AG09319 (cell line): ENCODE results near the gene PGLYRP3.

Experiments
- DNase-seq: peaks from one replicate; pipeline ENCODE4 v3.0.0-alpha.2; 2010; ENCODE audit warnings: low read depth; ENCODE audit errors: extremely low read depth
- CTCF ChIP-seq: IDR thresholded peaks from 2 replicates; pipeline ENCODE4 v1.5.1; 2011; ENCODE audit warnings: low read depth, mild to moderate bottlenecking, inconsistent platforms, low read length, moderate library complexity

The PGLYRP3 gene

DNA sequence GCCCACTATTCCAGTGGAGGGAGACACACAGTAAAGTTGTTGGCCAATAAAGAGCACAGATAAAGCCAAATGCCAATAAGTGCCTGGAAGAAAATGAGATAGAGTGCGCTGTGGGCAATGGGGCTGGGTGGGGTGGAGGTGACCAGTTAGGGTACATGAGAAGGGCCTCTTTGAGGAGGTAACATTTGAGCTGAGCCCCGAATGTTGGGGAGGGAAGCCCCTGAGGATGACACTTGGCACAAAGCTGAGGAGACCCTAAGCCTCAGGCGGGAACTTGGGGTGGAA lies 45.9 kb upstream of the PGLYRP3 start:
- no peak for DNase-seq
- TF ChIP-seq CTCF: no peak

DNA sequence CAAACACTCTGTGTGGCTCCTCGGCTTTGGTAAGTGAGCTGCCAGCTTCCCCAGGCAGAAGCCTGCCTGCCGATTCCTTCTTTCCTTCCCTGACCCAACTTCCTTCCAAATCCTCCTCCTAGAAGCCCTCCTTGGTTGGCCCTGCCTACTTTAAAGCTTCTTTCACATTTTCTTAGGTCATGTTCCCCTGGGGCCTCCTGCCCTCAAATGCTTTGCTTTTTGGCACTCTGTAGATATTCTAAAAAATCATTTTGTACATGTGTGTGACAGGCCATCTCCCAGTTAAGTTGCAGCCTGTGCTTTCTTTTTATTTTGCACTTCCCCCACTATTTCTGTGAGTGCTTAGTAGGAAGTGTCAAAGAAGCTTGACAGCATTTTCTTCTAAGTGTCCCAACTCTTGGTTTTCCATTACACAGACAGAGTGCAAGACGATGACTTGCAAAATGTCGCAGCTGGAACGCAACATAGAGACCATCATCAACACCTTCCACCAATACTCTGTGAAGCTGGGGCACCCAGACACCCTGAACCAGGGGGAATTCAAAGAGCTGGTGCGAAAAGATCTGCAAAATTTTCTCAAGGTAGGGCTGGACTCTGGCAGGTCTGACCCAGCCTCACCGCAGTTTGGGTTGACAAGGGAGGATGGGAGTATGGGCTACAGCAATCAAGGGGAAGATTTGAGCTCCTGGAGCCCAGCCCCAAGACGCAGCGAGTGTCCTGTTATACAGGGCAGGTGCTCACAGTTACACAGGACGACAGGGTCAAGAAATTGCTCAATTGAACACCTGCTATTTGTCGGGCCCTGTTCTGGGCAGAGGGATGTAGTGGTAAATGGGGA lies 45.3 kb upstream of the PGLYRP3 start, which contains the start of gene S100A9:
Gene S100A9, plus strand, starts transcription at position 2 of the 838 bp plus-strand sequence. Its CDS starts 430 bp downstream, at position 432.
- no peak for TF ChIP-seq CTCF
- no peak for DNase-seq

GRCh38 chr1:153357076-153357852 lies 44.5 kb upstream of the PGLYRP3 start:
- TF ChIP-seq CTCF: no peak
- no peak for DNase-seq

GRCh38 chr1:153356392-153357075 lies 43.8 kb upstream of the PGLYRP3 start:
- TF ChIP-seq CTCF: no peak
- DNase-seq: no peak

DNA sequence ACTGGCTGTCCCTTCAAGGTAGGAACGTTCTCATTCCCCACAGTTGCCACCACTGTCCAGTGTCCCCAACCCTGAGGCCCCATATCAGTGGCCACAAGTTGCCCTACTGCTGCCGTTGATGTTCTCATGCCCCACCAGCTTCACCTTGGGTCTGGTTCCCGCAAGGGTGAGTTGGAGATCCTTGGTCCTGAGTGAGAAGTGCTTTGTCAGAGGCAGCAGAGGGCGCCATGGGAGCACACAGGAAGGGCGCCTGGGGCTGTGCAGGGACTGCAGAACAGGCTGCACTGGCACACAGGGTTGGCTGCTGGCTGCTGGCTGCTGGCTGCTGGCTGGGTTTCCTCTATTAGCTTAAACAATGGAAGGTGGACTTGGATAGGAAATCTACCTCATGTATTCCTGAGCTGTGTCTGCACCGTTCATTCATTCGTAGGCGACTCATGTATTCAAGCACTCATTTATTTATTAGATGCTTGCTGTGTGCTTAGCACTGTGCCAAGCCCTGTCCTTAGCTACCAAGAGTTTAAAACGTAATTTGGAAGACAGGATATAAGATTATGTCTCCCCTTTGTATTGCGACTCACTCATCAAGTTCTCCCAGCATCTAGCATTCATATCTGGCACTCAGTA lies 42.8 kb upstream of the PGLYRP3 start:
- TF ChIP-seq CTCF: peak; percentile 43
- DNase-seq: peak; percentile 1

DNA sequence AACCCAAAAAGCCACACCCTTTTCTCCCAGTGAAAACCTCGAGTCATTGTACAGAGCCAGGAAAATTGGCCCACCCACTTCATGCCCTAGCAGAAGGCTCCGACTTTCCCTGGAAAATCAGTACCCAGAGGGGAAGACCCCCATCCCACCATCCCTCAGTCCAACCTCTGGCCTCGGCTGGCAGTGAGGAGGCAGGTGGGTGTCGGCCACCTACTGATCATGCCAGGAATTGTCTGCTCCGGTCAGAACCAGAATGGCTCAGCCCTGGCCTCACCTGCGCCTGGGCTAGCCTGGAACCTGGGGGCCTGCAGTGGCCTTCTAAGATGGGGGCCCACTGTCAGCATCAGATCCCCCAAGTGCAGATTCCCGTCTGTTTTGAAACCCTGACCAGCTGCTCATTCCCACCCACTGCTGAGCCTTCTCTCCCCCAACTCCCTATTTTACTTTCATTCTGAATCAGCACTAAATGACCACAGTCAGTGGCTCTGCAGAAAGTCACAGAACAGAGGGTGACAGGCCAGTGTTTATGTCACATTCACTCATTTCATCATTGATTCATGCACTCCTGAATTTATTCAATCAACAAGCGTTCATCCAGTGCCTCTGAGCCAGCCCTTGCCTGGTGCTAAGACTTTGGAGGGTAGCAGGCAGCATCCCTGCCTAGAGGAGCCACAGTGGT lies 41.9 kb upstream of the PGLYRP3 start:
- TF ChIP-seq CTCF: no peak
- DNase-seq: no peak
